ENCODE results near the gene OGA. TPM values are rescaled to one million over a fixed set of nuclear protein-coding genes. Genes with fewer than 3 reads are reported as not detected.

Gene OGA
- total RNA-seq, 1 donor from 2014 or later, result 32.8 TPM

DNA sequence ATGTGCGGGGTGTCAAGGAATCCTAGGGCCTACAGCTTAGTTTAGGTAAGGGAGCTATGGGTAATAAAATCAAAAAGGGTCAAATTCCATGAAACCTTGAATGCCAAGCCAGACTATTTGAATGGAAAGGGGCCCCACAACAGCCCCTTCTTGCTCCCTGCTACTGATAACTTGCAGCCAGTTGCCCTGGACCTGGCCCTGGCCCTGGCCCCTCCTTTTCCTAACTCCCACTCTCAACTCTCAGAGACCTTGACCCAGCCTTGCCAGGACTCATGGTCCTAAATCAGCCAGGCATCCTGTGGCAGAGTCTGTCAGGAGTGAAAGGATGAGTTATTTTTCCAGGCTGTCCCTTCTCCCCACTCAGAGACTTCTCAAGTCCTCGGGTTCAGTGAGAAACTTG, 19.5 kb upstream of the OGA start:
- ATAC-seq, result no peak
- no peak for DNase-seq (ENCODE audit: low spot score)

- DNase-seq (ENCODE audit: low spot score), result no peak
- no peak for ATAC-seq
Measured at GRCh38 chr10:101835362-101835761, 17.1 kb upstream of the OGA start.

DNA sequence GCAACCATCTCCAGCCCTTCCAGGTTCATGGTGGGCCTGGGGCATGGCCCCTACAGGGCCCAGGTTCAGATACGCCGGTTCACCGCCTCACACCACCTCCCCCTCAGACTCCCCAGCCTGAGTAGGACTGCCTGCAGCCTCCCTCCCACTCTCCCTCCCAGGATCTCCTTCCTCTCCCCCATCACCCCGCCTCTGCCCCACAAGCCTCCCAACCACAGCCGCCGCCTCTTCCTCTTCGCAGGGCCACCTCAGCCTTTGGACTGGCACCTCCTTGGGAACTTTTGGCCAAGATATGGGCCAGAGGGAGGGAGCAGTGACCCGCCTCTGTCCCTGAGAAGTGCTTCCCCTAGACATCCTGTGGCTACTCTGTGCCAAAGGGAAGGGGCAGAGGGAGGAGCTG, 16.1 kb upstream of the OGA start:
- DNase-seq (ENCODE audit: low spot score) (no peak), ATAC-seq (no peak)

- no peak for DNase-seq (ENCODE audit: low spot score)
- ATAC-seq, result no peak
Measured at GRCh38 chr10:101833466-101833865, 15.2 kb upstream of the OGA start.

DNA sequence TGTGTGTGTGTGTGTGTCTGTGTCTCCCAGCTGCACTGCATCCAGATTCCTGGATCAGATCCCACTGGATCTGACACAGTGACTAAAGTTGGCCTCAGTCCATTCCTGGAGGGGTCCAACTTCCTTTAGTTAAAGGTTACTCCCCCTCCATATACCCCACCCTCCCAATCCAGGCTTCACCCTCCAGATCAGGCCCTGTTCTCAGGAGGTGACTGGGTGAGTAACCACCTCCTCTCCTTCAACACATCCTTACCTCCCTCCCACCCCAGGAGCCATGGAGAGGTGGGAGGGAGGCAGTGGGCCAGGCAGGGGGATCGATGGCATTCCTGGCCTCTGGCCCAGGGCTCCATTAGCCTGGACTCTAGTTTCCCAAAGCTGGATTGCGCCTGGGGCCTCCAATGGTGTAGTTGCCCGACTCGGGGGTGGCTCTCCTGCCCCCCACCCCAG, 14.1 kb upstream of the OGA start:
- no peak for DNase-seq (ENCODE audit: low spot score)

GRCh38 chr10:101831169-101831811, 13.0 kb upstream of the OGA start:
- DNase-seq (ENCODE audit: low spot score), result no peak
- no peak for ATAC-seq

More for the DNA sequence above, 14.1 kb upstream of the OGA start:
- no peak for ATAC-seq

DNA sequence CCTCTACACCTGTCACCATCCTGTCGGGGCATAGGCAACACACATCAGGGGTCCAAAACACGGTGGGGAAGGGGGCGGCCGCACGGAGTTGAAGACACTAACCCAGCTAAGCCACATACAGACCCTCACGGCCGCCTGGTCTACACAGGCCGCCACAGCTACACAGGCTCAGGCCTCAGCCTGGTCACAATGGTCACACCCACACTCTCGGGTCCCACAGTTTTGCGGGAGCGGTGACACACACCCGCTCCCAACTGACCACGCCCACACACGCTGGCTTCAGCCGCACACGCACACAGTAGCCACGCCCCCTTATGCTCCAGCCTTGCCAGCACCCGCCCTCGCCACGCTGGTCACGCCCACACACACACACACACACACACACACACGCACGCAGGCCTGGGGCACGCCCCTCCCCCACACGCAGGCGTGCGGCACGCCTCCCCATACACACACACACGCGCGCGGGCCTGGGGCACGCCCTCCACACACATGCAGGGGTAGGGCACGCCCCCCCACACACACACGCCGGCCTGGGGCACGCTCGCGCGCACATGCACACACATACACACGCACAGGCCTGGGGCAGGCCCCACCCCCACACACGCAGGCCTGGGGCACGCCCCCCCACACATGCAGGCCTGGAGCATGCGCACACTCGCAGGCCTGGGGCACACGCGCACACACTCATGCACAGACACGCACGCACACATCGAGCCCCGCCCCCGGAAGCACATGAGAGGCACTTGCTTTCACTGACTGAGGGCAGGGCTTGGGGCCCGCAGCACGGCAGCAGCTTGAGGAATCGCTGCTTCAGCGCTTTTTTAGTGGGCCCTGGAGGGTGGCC, 12.3 kb upstream of the OGA start:
- ATAC-seq (peak; percentile 89), DNase-seq (ENCODE audit: low spot score) (peak; percentile 87)

DNA sequence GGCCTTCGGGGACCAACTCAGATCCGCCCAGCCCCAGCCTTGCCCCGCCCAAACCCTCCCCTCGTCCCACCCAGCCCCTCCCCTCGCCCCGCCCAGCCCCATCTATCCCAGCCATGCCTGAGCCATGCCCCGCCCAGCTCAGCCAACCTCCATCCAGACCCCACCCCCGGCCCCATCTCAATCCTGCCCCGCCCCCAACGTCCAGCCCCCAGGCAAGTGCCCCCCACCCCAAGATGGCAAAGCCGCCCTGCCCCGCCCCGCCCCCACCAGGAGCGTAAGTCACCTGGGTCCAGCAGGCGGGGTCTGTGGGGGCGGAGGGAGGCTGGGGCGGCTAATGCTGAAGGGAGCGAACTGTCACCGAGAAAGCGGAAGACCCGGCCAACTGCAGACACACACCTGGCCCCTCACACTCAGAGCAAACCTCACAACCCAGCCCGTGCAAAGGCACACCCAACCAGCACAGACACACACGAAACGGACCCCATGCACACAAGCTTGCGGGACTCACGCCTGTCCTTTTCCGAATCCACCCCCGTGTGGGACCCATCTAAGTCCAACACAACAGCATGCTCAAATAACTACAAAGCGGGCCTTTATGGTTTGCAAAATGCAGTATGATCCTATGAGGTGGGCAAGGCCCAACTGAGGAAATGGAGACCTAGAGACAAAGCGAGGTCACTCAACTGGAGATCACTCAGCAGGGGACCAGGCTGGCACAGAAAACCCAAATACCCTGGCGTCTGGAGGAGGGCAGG, 11.5 kb upstream of the OGA start:
- ATAC-seq (no peak), DNase-seq (ENCODE audit: low spot score) (no peak)

DNA sequence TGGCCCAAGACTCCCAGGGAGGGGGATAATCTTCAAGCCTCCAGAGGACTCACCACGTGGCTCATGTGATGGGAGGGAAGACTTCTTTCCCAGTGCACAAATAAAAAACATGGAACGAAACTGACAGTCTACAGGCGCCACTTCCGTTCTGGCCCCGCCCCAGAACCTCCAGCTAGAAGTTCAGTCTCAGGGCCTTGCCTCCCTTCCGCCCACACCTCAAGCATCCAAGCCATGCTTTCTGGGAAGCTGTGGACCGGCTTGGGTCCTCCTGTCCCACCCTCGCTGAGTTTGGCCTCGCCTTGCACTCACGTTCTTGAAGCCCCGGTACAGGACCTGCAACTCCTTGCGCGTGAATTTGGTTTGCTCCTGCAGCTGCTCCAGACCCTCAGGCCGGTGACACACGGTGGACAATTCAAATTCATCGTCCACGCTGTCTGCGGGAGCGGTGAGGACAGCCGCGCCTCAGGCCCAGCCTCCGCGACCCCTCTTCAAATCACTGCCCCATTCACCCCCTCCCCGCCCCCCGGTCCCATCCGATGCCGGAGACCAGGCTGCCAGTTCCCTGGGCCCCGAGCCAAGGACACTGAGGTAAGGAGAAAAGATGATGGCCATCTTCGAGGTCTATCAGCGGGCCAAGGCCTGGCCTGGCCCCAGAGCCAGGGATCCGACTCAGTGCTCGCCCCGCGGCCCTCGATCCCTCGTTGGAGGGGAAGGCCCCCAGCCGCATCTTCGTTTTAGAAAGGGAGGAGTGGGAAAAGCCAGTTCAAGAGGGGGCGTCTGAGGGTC, 10.7 kb upstream of the OGA start:
- no peak for DNase-seq (ENCODE audit: low spot score)

DNA sequence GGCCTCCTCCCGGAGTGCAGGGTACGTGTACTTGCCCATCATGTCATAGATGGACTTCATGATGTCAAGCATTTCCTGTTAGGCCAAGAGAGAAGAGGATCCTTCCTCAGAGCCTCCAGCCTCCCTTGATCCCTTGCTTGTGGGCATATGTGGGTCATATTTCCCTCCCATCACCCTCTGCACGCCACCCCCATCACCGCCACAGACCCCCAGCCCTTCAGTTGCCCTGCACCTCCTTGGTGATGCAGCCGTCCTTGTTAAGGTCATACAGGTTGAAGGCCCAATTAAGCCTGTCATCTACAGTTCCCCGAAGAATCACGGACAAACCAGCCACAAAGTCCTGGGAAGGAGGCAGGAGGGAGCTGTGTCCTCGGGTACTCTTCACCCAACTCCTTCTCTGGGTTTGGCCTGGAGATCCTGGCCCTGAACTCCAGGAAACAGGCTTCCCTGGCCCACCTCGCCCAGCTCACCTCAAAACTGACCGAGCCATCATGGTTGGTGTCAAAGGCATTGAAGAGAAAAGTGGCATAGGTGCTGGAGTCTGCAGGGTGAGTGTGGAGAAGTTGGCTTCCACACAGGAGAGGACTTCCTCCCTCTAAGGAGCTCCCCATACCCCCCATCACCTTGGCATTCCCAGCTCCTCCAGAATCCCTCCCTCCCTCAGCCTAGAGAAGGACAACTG, 9.8 kb upstream of the OGA start:
- DNase-seq (ENCODE audit: low spot score) (no peak), ATAC-seq (no peak)

More for the DNA sequence above, 10.7 kb upstream of the OGA start:
- no peak for ATAC-seq

DNA sequence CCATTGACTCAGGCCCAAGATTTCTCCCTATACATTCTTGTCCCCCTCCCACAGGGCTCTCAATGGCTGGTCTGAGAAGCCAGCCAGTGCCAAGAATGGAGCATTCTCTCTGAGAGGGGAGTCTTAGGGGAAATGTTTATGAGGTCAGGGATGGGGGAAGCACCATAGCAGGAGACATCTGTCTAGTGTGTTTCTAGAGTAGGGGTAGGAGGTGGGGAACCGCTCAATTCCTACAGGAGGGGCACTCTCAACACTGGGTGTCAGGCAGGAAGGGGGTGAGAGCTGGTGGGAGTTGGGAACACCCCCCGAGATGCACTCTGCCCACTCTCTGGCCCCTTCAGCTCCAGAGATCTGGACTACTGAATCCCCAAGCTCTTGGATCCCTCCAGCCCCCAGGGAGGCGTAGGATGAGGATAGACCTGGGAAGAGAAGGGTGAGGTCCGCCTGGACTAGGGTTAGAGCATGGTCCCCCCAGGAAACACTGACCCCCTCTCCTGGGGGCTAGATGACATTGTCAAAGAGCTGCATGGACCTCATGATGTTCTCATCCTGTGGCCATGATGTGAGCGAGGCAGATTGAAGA, 8.7 kb upstream of the OGA start:
- ATAC-seq, result no peak
- DNase-seq (ENCODE audit: low spot score), result no peak

GRCh38 chr10:101824736-101825135, 6.5 kb upstream of the OGA start:
- no peak for DNase-seq (ENCODE audit: low spot score)
- no peak for ATAC-seq

DNA sequence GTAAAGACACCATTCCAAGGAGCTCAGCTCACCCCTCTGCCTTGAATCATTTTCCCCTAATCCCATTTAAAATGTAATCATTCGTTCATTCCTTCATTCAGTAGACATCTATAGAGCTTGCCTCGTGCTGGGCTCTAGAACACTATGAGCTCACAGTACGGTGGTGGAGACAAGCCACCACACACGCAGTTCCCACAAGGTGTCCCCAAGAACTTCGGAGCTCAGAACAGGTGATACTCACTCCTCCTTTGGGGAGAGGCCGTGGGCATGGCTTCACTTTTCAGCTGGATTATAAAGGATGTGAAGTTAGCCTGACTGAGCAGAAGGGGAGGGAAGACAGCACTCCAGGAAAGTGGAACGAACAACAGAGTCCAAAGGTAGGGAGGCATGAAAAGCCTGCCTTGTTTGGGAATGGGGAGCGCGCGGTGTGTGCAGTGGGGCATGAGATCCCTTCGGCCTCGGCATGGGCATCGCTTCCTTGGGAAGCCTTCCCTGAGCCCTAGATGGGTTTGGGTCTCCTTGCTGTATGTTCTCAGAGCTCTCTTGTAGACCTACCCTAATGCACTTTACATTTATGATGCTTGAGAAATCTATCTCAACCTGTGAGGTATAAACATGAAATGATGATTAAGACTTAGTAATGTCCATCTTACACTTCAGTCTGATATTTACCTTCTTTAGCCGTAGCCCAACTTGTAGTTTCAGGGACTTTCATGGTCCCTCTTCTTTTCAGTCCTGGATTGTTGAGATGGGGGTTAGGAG, 809 bp upstream of the OGA start:
- DNase-seq (ENCODE audit: low spot score) (peak; percentile 55), ATAC-seq (peak; percentile 34)

GRCh38 chr10:101817337-101818118, 716 bp downstream of the OGA start:
- peak; percentile 4 for ATAC-seq

GRCh38 chr10:101816913-101817336, 1.3 kb downstream of the OGA start:
- DNase-seq (ENCODE audit: low spot score), result no peak
- no peak for ATAC-seq

More at GRCh38 chr10:101817337-101818118, 716 bp downstream of the OGA start:
- DNase-seq (ENCODE audit: low spot score), result peak; percentile 72

DNA sequence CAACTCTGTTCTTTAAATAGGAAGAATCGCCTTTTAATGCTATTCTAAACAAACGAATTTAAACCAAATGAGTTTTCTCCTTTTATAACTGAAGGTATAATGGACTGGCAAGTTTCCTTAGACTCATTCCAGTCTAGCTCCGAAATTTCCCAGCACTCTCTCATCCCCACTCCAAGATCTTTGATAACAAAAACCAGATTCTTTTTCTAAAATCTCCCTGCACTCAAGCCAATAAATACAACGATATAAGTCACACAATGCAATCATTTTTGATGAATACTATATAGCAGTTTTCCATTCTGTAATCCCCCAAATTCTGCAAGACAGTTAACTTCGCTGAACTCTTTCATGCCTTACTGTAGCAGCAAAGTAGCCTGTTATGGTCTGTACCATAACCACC, 1.9 kb downstream of the OGA start:
- DNase-seq (ENCODE audit: low spot score), result no peak
- no peak for ATAC-seq

DNA sequence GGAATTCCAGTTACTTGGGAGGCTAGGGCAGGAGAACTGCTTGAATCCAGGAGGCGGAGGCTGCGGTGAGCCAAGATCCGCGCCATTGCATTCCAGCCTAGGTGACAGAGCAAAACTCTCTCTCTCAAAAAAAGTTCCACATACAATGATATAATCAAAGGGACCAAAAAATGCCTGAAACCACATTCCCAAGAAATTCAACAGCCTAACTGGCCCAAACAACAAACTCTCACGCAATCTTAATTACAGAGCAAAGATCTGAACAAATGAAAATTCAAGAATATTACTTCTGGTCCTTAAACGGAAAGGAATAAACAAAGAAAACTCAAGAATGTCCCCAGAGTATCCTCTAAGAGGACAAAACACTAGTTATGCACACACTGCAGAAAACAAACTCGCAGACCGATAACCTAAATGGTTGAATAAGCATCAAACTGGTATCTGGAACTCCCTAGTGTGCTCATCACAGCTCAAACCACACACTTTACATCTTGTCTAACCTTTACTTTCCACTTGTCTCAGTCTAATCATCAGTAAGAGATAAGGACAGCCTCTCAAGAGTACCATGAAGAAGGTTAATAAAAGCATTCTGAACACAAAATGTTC, 3.7 kb downstream of the OGA start:
- peak; percentile 28 for DNase-seq (ENCODE audit: low spot score)
- no peak for ATAC-seq

GRCh38 chr10:101812606-101813005, 5.6 kb downstream of the OGA start:
- ATAC-seq, result no peak
- DNase-seq (ENCODE audit: low spot score), result no peak
